GM23338 (cell line): ENCODE results near the gene ARF3.

Experiments used
- CREB1 ChIP-seq: fragments of 250-450 bp; sonication (Bioruptor Pico); IDR thresholded peaks from 2 replicates; pipeline ENCODE4 v1.5.0; 2020; ENCODE audit warnings: low read depth, mild to moderate bottlenecking, moderate library complexity
- EZH2 ChIP-seq: fragments of 200-600 bp; sonication (generic); IDR thresholded peaks from one replicate; pipeline ENCODE4 v1.8.0; 2017; ENCODE audit warnings: antibody characterized with exemption, mild to moderate bottlenecking, low read depth; ENCODE audit not compliant: unreplicated experiment
- EZH2phosphoT487 ChIP-seq: fragments of 200-600 bp; sonication (generic); IDR thresholded peaks from one replicate; pipeline ENCODE4 v1.8.1; 2018; ENCODE audit warnings: antibody characterized with exemption; ENCODE audit not compliant: unreplicated experiment
- JUNB ChIP-seq: IDR thresholded peaks from one replicate; pipeline ENCODE4 v1.6.1; 2016; ENCODE audit warnings: antibody characterized with exemption; ENCODE audit not compliant: unreplicated experiment
- NANOG ChIP-seq: IDR thresholded peaks from 2 replicates; pipeline ENCODE4 v1.6.1; 2016; ENCODE audit warnings: antibody characterized with exemption, borderline replicate concordance
- POLR2AphosphoS5 ChIP-seq: IDR thresholded peaks from 2 replicates; pipeline ENCODE4 v1.6.1; 2016; ENCODE audit warnings: antibody characterized with exemption, low read depth
- STAT1 ChIP-seq: IDR thresholded peaks from one replicate; pipeline ENCODE4 v1.6.1; 2016; ENCODE audit warnings: antibody characterized with exemption; ENCODE audit not compliant: unreplicated experiment
- ZNF114 ChIP-seq: fragments of 250-450 bp; sonication (Bioruptor Pico); IDR thresholded peaks from 2 replicates; pipeline ENCODE4 v1.5.0; 2020; ENCODE audit warnings: mild to moderate bottlenecking, moderate library complexity
- TF ChIP-seq, protein P1 (sequence below), 2 experiments: fragments of 200-600 bp in 1 of 2; sonication (generic) in 1 of 2; conservative IDR thresholded peaks; 2 replicates each; pipeline versions ENCODE4 v1.5.1 to v1.6.1; 2016 to 2017; ENCODE audit warnings: antibody characterized with exemption in 2 of 2, low read depth in 2 of 2, mild to moderate bottlenecking in 2 of 2, moderate library complexity in 1 of 2
- TF ChIP-seq, protein P2 (sequence below): IDR thresholded peaks from 2 replicates; pipeline ENCODE4 v1.6.1; 2016; ENCODE audit warnings: antibody characterized with exemption
- TF ChIP-seq, protein P3 (sequence below): IDR thresholded peaks from one replicate; pipeline ENCODE4 v1.6.1; 2018; ENCODE audit warnings: antibody characterized with exemption; ENCODE audit not compliant: unreplicated experiment
- TF ChIP-seq, protein P4 (sequence below): fragments of 250-450 bp; sonication (Bioruptor Pico); IDR thresholded peaks from 2 replicates; pipeline ENCODE4 v1.5.0; 2020; ENCODE audit warnings: mild to moderate bottlenecking, moderate library complexity

DNA sequence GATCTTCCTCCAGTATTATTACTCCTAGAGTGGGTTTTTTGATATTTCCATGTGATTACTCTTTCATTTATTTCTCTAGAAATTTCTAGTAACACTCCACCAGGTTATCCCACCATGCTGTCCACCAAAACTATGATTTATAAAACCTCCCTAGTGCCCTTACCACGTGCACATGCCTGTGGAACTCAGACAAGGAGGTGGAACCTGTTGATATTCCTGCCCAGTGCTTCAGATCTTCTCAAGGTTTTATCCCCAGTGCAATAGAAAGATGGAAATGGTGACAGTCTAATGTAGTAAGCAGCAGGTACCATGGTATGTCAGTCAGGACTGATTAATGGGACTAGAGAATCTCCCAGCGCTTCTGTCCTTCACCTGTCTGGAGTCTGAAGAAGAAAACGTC is 3.5 kb upstream of the ARF3 start:
- TF ChIP-seq, protein P1, sequence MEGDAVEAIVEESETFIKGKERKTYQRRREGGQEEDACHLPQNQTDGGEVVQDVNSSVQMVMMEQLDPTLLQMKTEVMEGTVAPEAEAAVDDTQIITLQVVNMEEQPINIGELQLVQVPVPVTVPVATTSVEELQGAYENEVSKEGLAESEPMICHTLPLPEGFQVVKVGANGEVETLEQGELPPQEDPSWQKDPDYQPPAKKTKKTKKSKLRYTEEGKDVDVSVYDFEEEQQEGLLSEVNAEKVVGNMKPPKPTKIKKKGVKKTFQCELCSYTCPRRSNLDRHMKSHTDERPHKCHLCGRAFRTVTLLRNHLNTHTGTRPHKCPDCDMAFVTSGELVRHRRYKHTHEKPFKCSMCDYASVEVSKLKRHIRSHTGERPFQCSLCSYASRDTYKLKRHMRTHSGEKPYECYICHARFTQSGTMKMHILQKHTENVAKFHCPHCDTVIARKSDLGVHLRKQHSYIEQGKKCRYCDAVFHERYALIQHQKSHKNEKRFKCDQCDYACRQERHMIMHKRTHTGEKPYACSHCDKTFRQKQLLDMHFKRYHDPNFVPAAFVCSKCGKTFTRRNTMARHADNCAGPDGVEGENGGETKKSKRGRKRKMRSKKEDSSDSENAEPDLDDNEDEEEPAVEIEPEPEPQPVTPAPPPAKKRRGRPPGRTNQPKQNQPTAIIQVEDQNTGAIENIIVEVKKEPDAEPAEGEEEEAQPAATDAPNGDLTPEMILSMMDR (conservative IDR thresholded peaks at IDR 0.05; ENCODE audit: low read depth in 2 of 2) = no peak
- TF ChIP-seq EZH2 = no peak
- no peak for TF ChIP-seq POLR2AphosphoS5
- no peak for TF ChIP-seq CREB1 (CRISPR knock-in tag)
- TF ChIP-seq, protein P2, sequence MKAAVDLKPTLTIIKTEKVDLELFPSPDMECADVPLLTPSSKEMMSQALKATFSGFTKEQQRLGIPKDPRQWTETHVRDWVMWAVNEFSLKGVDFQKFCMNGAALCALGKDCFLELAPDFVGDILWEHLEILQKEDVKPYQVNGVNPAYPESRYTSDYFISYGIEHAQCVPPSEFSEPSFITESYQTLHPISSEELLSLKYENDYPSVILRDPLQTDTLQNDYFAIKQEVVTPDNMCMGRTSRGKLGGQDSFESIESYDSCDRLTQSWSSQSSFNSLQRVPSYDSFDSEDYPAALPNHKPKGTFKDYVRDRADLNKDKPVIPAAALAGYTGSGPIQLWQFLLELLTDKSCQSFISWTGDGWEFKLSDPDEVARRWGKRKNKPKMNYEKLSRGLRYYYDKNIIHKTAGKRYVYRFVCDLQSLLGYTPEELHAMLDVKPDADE = no peak
- TF ChIP-seq STAT1 = no peak
- TF ChIP-seq EZH2phosphoT487 = no peak
- TF ChIP-seq, protein P3, sequence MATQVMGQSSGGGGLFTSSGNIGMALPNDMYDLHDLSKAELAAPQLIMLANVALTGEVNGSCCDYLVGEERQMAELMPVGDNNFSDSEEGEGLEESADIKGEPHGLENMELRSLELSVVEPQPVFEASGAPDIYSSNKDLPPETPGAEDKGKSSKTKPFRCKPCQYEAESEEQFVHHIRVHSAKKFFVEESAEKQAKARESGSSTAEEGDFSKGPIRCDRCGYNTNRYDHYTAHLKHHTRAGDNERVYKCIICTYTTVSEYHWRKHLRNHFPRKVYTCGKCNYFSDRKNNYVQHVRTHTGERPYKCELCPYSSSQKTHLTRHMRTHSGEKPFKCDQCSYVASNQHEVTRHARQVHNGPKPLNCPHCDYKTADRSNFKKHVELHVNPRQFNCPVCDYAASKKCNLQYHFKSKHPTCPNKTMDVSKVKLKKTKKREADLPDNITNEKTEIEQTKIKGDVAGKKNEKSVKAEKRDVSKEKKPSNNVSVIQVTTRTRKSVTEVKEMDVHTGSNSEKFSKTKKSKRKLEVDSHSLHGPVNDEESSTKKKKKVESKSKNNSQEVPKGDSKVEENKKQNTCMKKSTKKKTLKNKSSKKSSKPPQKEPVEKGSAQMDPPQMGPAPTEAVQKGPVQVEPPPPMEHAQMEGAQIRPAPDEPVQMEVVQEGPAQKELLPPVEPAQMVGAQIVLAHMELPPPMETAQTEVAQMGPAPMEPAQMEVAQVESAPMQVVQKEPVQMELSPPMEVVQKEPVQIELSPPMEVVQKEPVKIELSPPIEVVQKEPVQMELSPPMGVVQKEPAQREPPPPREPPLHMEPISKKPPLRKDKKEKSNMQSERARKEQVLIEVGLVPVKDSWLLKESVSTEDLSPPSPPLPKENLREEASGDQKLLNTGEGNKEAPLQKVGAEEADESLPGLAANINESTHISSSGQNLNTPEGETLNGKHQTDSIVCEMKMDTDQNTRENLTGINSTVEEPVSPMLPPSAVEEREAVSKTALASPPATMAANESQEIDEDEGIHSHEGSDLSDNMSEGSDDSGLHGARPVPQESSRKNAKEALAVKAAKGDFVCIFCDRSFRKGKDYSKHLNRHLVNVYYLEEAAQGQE = no peak
- no peak for TF ChIP-seq JUNB
- no peak for TF ChIP-seq ZNF114
- TF ChIP-seq NANOG = no peak
- TF ChIP-seq, protein P4, sequence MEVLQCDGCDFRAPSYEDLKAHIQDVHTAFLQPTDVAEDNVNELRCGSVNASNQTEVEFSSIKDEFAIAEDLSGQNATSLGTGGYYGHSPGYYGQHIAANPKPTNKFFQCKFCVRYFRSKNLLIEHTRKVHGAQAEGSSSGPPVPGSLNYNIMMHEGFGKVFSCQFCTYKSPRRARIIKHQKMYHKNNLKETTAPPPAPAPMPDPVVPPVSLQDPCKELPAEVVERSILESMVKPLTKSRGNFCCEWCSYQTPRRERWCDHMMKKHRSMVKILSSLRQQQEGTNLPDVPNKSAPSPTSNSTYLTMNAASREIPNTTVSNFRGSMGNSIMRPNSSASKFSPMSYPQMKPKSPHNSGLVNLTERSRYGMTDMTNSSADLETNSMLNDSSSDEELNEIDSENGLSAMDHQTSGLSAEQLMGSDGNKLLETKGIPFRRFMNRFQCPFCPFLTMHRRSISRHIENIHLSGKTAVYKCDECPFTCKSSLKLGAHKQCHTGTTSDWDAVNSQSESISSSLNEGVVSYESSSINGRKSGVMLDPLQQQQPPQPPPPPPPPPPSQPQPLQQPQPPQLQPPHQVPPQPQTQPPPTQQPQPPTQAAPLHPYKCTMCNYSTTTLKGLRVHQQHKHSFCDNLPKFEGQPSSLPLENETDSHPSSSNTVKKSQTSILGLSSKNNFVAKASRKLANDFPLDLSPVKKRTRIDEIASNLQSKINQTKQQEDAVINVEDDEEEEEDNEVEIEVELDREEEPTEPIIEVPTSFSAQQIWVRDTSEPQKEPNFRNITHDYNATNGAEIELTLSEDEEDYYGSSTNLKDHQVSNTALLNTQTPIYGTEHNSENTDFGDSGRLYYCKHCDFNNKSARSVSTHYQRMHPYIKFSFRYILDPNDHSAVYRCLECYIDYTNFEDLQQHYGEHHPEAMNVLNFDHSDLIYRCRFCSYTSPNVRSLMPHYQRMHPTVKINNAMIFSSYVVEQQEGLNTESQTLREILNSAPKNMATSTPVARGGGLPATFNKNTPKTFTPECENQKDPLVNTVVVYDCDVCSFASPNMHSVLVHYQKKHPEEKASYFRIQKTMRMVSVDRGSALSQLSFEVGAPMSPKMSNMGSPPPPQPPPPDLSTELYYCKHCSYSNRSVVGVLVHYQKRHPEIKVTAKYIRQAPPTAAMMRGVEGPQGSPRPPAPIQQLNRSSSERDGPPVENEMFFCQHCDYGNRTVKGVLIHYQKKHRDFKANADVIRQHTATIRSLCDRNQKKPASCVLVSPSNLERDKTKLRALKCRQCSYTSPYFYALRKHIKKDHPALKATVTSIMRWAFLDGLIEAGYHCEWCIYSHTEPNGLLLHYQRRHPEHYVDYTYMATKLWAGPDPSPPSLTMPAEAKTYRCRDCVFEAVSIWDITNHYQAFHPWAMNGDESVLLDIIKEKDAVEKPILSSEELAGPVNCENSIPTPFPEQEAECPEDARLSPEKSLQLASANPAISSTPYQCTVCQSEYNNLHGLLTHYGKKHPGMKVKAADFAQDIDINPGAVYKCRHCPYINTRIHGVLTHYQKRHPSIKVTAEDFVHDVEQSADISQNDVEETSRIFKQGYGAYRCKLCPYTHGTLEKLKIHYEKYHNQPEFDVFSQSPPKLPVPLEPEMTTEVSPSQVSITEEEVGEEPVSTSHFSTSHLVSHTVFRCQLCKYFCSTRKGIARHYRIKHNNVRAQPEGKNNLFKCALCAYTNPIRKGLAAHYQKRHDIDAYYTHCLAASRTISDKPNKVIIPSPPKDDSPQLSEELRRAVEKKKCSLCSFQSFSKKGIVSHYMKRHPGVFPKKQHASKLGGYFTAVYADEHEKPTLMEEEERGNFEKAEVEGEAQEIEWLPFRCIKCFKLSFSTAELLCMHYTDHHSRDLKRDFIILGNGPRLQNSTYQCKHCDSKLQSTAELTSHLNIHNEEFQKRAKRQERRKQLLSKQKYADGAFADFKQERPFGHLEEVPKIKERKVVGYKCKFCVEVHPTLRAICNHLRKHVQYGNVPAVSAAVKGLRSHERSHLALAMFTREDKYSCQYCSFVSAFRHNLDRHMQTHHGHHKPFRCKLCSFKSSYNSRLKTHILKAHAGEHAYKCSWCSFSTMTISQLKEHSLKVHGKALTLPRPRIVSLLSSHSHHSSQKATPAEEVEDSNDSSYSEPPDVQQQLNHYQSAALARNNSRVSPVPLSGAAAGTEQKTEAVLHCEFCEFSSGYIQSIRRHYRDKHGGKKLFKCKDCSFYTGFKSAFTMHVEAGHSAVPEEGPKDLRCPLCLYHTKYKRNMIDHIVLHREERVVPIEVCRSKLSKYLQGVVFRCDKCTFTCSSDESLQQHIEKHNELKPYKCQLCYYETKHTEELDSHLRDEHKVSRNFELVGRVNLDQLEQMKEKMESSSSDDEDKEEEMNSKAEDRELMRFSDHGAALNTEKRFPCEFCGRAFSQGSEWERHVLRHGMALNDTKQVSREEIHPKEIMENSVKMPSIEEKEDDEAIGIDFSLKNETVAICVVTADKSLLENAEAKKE = no peak
